GM23248 (cell line): ENCODE measurements around the gene SMG1. TPM values are rescaled to one million over a fixed set of nuclear protein-coding genes. Genes with fewer than 3 reads are reported as not detected.

Source experiments
- DNase-seq: peaks from one replicate; pipeline ENCODE4 v3.0.0-alpha.2; 2015
- H2AFZ ChIP-seq: fragments of 200-600 bp; sonication (generic); 2 replicates; pipeline ENCODE4 v1.6.1; 2016; ENCODE audit warnings: antibody characterized with exemption
- H3F3A ChIP-seq: fragments of 200-600 bp; sonication (generic); 2 replicates; pipeline ENCODE4 v1.6.1; 2016; ENCODE audit warnings: mild to moderate bottlenecking, antibody characterized with exemption, mixed run types; ENCODE audit not compliant: insufficient read depth
- H3K27ac ChIP-seq: fragments of 200-600 bp; sonication (generic); 2 replicates; pipeline ENCODE4 v1.5.1; 2016; ENCODE audit warnings: mild to moderate bottlenecking
- H3K27me3 ChIP-seq: fragments of 200-600 bp; sonication (generic); replicated peaks from 2 replicates; pipeline ENCODE4 v1.6.1; 2016; ENCODE audit warnings: mild to moderate bottlenecking; ENCODE audit not compliant: insufficient read depth
- H3K36me3 ChIP-seq: fragments of 200-600 bp; sonication (generic); 2 replicates; pipeline ENCODE4 v1.6.1; 2016; ENCODE audit warnings: low read depth, mild to moderate bottlenecking
- H3K4me1 ChIP-seq: fragments of 200-600 bp; sonication (generic); 2 replicates; pipeline ENCODE4 v1.6.1; 2016; ENCODE audit warnings: mild to moderate bottlenecking; ENCODE audit not compliant: insufficient read depth
- H3K4me2 ChIP-seq: fragments of 200-600 bp; sonication (generic); one replicate; pipeline ENCODE4 v1.6.1; 2016; ENCODE audit warnings: mild to moderate bottlenecking; ENCODE audit not compliant: unreplicated experiment
- H3K4me3 ChIP-seq: fragments of 200-600 bp; sonication (generic); 2 replicates; pipeline ENCODE4 v1.5.1; 2016; ENCODE audit warnings: mild to moderate bottlenecking
- H3K79me2 ChIP-seq: fragments of 200-600 bp; sonication (generic); 2 replicates; pipeline ENCODE4 v1.6.1; 2016; ENCODE audit warnings: mild to moderate bottlenecking; ENCODE audit not compliant: insufficient read depth
- H3K9ac ChIP-seq: fragments of 200-600 bp; sonication (generic); 2 replicates; pipeline ENCODE4 v1.6.1; 2016; ENCODE audit warnings: mild to moderate bottlenecking
- H3K9me2 ChIP-seq: fragments of 200-600 bp; sonication (generic); 2 replicates; pipeline ENCODE4 v1.6.1; 2016; ENCODE audit warnings: mixed run types, mild to moderate bottlenecking, moderate library complexity; ENCODE audit not compliant: insufficient read depth
- H3K9me3 ChIP-seq: fragments of 200-600 bp; sonication (generic); one replicate; pipeline ENCODE4 v1.6.1; 2017; ENCODE audit warnings: low read depth
- H4K20me1 ChIP-seq: fragments of 200-600 bp; sonication (generic); 2 replicates; pipeline ENCODE4 v1.6.0; 2016; ENCODE audit not compliant: insufficient read depth
- EZH2 ChIP-seq: fragments of 200-600 bp; sonication (generic); IDR thresholded peaks from 2 replicates; pipeline ENCODE4 v1.6.1; 2018; ENCODE audit warnings: antibody characterized with exemption, mild to moderate bottlenecking; ENCODE audit not compliant: insufficient read depth, poor library complexity, severe bottlenecking
- EZH2phosphoT487 ChIP-seq: fragments of 200-600 bp; sonication (generic); IDR thresholded peaks from 2 replicates; pipeline ENCODE4 v1.6.1; 2018; ENCODE audit warnings: antibody characterized with exemption, moderate library complexity, mild to moderate bottlenecking, low read depth; ENCODE audit not compliant: insufficient read depth
- whole genome bisulfite sequencing, 2 experiments: methylation state at CpG; one replicate each; pipeline ENCODE4 v1.1.6; 2015 to 2017; ENCODE audit warnings: low lambda C conversion rate in 2 of 2, low coverage in 1 of 2; ENCODE audit errors: missing lambda C conversion rate in 2 of 2; 5-methylcytosine and 5-hydroxymethylcytosine counted together
- in situ Hi-C: fragments of 300-500 bp; cut with MboI; formaldehyde crosslinking; loops from 2 replicates; pipeline ENCODE4 v1.15.0; 2020
- polyA plus RNA-seq: library from polyadenylated mRNA; unstranded; fragments of >200 nt; fragmentation: Nextera tagmentation; extraction: Ambion mirVana; gene quantifications from 2 replicates; pipeline ENCODE4 v1.2.1, GENCODE V29; 2016
- total RNA-seq: library from RNA; depleted of rRNA; stranded (reverse); fragments of >200 nt; shearing (Covaris generic); gene quantifications from 2 replicates; pipeline ENCODE4 v1.2.3, GENCODE V29; 2014

SMG1 gene
- total and polyA plus RNA-seq, 2 experiments from 2014 or later, result 9.3 to 37.1 TPM

DNA sequence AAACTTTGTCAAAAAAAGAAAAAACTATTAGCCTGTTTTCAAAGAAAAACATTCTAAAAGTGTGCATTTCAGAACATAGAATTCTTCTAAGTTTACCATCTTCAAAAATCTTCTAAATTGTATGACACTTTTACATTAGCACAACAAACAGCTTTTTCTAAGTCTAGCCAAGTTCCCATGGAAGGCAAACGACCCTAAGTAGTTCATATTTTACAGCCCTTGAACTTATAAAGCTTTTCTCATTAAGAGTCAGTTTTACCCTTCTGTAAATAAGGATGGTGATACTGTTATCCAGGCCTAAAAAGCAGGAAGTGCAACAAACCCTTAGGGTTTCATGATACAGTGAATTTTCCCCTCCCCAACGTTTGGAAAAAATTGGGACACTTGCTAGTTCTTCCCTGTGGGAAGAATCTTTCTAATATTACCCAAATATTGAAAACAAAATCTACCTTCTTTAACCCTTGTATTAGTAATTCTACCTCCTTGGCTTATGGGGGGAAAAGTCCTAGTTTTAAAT is 120.9 kb downstream of the SMG1 start:
- H4K20me1 ChIP-seq, result no peaks in the 10 kb centered on the region
- H3K4me3 ChIP-seq, result no peak overlapping the region
- 9 to 10% methylated on average over 2 of the region's 2 CpGs for WGBS, 2 experiments
- no peaks in the 10 kb centered on the region for H3K9me3 ChIP-seq
- peak overlapping the region; percentile 62 for H3K27ac ChIP-seq
- in situ Hi-C loops, result loop anchor here (25.0 kb wide), 1 partner anchor 732 kb away; no protein-coding TSS in a partner anchor
- no peak overlapping the region for H3K4me2 ChIP-seq
- H3K27me3 ChIP-seq, result no peaks in the 10 kb centered on the region
- H3F3A ChIP-seq, result peaks cover 43% of the 10 kb centered on the region
- no peak overlapping the region for H2AFZ ChIP-seq
- TF ChIP-seq EZH2 (no peak), EZH2phosphoT487 (no peak)
- no peaks in the 10 kb centered on the region for H3K9me2 ChIP-seq
- H3K36me3 ChIP-seq, result peaks cover 40% of the 10 kb centered on the region
- H3K79me2 ChIP-seq, result peaks cover 34% of the 10 kb centered on the region
- no peak overlapping the region for H3K9ac ChIP-seq
- H3K4me1 ChIP-seq, result peaks cover 22% of the 10 kb centered on the region
- DNase-seq, result no peak

DNA sequence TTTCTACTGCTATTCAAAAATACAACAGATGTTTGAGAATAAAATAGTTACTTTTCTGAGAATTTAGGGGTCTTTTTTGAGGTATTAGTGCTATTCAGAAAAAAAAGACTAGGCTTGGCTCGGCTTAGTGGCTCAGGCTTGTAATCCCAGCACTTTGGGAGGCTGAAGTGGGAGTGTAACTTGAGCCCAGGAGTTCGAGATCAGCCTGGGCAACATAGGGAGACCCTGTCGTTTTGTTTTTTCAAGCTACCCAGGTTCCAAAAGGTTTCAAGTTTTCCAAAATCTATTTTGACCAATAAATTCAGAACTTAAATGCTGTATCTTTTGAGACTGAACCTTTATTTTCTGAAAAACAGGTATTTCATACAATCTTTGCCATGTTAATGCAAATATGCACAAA is 121.7 kb downstream of the SMG1 start:
- TF ChIP-seq EZH2, result no peak
- TF ChIP-seq EZH2phosphoT487, result no peak
- Histone ChIP-seq H3K4me2 (peak overlapping the region; percentile 57), H3F3A (peaks cover 43% of the 10 kb centered on the region), H3K36me3 (peaks cover 32% of the 10 kb centered on the region), H3K79me2 (peaks cover 42% of the 10 kb centered on the region), H3K27me3 (no peaks in the 10 kb centered on the region), H3K4me1 (peaks cover 29% of the 10 kb centered on the region), H3K9me3 (no peaks in the 10 kb centered on the region), H2AFZ (no peak overlapping the region), H3K4me3 (0 out of 2 replicates have a peak overlapping the region, but pooled peaks have one; percentile 6), H3K27ac (peak overlapping the region; percentile 62), H3K9ac (peak overlapping the region; percentile 28), H4K20me1 (no peaks in the 10 kb centered on the region), H3K9me2 (no peaks in the 10 kb centered on the region)
- WGBS, 2 experiments, result 59 to 64% methylated on average over 3 of the region's 3 CpGs
- no peak for DNase-seq
- in situ Hi-C loops, result loop anchor here (25.0 kb wide), 1 partner anchor 733 kb away; no protein-coding TSS in a partner anchor

DNA sequence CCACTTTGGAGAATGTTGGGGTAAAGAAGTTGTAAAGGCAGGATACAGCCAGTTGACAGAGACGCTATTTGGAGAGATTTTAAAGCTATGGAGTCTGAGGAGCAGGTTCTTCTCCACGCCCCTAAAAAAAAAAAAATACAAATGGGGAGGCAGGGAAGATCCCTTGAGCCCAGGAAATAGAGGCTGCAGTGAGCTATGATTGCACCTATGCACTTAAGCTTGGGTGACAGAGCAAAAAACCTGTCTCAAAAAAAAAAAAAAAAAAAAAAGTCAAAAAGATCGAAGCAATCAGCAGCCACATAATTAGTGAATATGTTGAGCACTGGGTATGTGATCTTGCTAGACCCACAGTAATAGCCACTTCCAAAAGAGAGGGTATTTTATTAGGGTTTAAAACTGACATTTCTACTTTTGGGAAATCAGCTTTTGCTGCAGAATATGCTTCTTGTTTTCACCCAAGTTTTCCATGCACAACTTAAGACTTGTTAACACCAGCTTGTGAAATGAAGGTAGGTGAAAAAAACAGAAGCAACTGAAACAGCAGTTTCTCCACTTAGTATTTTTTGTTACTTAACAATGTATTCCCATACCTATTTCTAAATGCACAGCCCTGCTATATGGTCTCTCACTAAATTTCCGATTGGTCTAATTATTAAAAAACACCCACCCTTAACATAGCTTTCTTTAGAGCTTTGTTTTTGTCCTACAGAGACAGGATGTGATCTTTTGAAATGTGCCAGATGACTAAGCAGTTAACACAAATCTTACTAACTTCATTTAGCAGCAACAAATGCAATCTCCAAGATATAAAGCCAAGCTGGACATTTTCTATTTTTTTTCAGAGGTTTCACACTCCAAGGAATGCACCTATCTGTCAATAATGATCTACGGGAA is 122.4 kb downstream of the SMG1 start:
- WGBS, 2 experiments, result 75 to 78% methylated on average over 5 of the region's 5 CpGs
- peak overlapping the region; percentile 62 for H3K27ac ChIP-seq
- in situ Hi-C loops, result loop anchor here (25.0 kb wide), 1 partner anchor 733 kb away; no protein-coding TSS in a partner anchor
- no peaks in the 10 kb centered on the region for H3K27me3 ChIP-seq
- peak overlapping the region; percentile 28 for H3K9ac ChIP-seq
- TF ChIP-seq EZH2phosphoT487 (no peak), EZH2 (no peak)
- H3K4me3 ChIP-seq, result 0 out of 2 replicates have a peak overlapping the region, but pooled peaks have one; percentile 6
- H3K36me3 ChIP-seq, result peaks cover 25% of the 10 kb centered on the region
- H3K9me2 ChIP-seq, result no peaks in the 10 kb centered on the region
- peaks cover 36% of the 10 kb centered on the region for H3K4me1 ChIP-seq
- no peak overlapping the region for H2AFZ ChIP-seq
- no peaks in the 10 kb centered on the region for H3K9me3 ChIP-seq
- no peaks in the 10 kb centered on the region for H4K20me1 ChIP-seq
- peak; percentile 65 for DNase-seq
- H3K79me2 ChIP-seq, result peaks cover 49% of the 10 kb centered on the region
- H3F3A ChIP-seq, result peaks cover 43% of the 10 kb centered on the region
- H3K4me2 ChIP-seq, result peak overlapping the region; percentile 57

DNA sequence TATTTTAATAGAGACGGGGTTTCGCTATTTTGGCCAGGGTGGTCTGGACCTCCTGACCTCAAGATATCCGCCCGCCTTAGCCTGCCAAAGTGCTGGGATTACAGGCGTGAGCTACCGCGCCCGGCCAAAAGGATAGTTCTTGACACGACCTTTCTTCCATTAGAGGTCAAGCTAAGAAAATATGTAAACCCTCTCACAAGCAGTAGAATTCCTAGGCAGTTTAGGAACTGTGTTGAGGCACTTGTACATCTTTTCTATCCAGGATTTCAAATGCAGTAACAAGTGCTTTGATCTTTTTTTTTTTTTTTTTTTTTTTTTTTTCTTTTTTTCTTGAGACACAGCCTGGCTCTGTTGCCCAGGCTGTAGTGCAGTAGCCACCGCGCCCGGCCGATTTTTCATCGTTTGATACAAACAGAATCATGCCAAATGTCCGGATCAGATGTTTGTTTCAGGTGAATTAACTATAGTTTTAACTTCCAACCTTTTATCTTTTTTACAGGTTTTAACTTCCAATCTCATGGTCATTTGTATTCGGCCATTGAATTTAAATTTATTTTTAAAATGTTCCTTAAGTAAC is 123.4 kb downstream of the SMG1 start:
- H3K9ac ChIP-seq, result no peak overlapping the region
- peaks cover 38% of the 10 kb centered on the region for H3K4me1 ChIP-seq
- in situ Hi-C loops, result loop anchor here (25.0 kb wide), 1 partner anchor 734 kb away; no protein-coding TSS in a partner anchor

More for the DNA sequence above, 123.4 kb downstream of the SMG1 start:
- Histone ChIP-seq H3K4me2 (no peak overlapping the region), H3K79me2 (peaks cover 59% of the 10 kb centered on the region), H3K4me3 (no peak overlapping the region), H3K27ac (no peak overlapping the region), H3K27me3 (no peaks in the 10 kb centered on the region), H3F3A (peaks cover 43% of the 10 kb centered on the region), H3K36me3 (peaks cover 17% of the 10 kb centered on the region; the same call in 1 of the 2 replicates), H2AFZ (no peak overlapping the region), H4K20me1 (no peaks in the 10 kb centered on the region), H3K9me2 (no peaks in the 10 kb centered on the region), H3K9me3 (no peaks in the 10 kb centered on the region)
- DNase-seq, result no peak
- WGBS, 2 experiments, result 96% methylated on average over 16 of the region's 16 CpGs
- TF ChIP-seq EZH2phosphoT487, result no peak
- TF ChIP-seq EZH2, result no peak
